HS-5 (cell line): ENCODE measurements around the gene PABPC3.
A peak's percentile ranks its signal among the peaks of the same experiment; 100 is the strongest.

Experiments used
- DNase-seq: peaks from one replicate; pipeline ENCODE4 v3.0.0-alpha.2; 2012; ENCODE audit warnings: low read depth

The PABPC3 gene

DNA sequence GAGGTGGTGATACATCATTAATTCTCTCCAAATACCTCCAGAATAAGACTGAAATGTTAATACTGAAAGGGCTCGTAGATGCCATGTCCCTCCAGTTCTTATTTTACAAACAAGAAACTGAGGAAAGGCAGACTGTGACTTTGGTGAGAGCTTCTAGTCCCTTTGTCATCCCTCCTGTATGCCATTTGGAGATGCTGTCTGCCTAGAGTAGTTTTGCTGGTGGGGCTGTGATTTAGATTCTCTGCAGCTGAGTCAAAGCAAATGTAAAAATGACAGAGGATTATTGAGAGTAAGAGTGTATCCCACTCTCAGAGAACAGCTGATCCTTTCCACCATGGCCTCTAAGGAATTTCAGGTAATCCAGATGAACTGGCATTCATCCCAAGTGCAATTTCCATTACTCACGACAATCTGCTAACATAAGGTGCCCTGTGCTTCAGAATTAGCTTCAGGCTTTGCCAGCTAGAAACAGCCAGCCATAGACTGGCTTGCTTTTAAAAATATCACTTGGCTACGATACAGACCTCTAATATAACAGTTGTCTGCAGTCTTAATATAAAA lies 16.8 kb downstream of the PABPC3 start:
- no peak for DNase-seq

DNA sequence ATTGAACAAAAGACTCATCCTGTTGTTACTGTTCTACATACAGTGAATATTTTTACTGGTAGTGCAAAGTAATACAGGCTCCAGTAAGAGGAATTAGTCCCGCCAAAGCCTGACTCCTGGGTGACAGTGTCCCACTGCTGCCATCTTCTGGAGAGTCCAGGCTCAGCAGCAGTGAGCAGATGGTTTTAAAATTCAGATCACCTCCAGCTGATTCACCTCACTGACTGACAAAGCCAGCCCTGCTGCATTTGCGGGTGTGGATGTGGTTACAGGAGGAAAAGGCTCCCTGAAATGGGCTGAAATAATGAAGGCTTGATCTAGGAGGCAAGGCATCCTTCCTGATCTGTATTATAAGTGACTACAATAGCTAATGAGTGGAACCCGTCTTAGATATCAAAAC lies 18.3 kb downstream of the PABPC3 start:
- DNase-seq: peak; percentile 30

DNA sequence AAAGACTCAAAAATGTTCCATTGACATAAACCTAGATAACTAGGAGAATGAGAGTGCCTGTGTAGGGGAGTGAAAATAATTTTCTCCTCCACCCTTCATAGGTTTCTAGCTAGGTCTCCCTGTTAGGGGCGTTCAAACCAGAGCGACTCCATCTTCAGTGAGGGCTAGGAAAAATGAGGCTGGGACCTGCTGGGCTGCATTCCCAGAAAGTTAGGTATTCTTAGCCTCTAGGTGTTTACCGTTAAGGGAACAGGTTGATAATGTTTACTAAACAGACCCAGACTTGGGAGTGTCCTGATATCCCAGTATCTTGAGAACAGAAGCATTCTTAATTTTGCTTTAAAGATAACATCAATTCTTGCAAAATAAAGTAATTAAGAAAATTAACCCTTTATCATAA lies 20.1 kb downstream of the PABPC3 start:
- no peak for DNase-seq

DNA sequence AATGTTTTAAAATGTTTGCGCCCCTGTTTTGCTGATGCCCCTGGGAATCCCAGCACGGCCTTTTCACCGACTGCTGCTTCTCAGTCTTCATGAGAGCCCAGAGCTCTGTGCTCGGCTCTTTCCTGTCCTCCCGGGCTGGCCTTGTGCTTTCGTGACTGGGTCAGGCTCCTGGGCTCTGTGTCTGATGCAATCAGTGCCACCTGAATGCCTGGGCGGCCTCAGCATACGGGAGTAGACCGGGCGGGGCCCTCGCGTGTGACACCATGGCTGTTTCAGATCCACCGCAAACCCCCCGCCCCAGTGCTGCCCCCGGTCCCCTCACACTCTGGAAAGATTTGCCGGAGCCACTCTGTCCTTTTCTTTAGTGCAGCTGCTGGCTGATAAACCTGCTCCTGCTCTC lies 21.4 kb downstream of the PABPC3 start:
- no peak for DNase-seq

DNA sequence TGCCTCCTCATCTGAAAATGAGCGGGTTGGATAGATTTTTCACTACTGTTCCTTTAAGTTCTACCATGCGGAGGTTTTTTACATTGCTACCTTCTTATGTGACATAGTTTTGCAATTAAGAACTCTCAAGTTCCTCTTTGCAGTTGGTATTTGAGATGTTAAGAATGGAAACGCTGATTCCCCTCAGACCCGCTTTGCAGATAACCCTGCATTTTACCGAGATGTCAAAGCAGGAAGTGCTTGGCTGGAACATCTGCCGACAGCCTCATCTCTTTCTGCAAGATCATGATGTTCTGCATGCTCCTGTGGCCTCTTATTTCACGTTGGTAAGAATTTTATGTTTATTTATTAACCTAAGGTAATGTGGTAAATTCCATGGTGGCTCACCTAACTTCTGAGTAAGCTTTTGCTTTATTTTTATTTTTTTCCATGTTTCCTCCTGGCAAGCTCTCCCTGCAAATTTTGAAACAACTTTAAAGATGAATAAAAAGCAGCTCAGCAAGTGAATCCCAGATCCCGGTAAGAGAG lies 22.5 kb downstream of the PABPC3 start:
- DNase-seq: no peak

DNA sequence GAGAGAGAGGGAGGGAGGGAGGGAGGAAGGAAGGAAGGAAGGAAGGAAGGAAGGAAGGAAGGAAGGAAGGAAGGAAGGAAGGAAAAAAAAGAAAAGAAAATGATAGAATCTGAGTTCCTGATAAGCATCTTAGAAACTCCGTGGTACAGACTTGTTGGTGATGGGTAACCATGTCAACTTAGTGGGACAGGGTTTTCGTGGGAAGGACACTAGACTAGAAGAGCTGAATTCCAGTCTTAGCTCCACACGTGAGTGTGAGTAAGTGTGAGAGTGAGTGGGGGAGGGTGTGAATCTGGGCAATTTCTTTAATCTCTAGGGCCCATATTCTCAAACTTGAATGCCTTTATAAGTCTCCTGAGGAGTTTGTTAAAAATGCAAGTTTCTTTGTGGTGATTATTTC lies 35.0 kb downstream of the PABPC3 start:
- DNase-seq: no peak

DNA sequence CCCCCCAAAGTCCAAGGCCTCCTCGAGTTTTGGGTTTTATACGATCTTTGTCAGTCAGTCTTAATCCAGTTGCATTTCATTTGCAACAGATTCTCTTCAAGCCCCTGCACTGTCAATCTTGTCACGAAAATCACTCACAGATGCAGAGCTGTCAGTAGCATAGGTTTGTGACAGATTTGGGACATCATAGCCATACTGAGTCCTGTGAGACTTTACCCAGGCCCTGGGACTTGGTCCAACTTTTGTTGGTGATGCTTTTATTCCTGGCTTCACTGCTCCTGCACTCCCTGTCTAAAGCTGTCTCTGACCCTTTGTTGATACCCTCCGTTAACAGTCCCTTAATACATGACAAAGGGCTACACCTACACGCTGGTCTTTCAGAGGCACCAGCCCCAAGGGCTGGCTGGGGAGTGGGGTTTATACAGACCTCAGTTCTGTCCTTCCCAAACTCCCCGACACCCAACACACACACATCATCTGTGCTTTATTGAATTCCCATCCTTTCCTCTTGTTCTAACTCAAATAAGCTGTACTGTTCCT lies 36.0 kb downstream of the PABPC3 start:
- no peak for DNase-seq

DNA sequence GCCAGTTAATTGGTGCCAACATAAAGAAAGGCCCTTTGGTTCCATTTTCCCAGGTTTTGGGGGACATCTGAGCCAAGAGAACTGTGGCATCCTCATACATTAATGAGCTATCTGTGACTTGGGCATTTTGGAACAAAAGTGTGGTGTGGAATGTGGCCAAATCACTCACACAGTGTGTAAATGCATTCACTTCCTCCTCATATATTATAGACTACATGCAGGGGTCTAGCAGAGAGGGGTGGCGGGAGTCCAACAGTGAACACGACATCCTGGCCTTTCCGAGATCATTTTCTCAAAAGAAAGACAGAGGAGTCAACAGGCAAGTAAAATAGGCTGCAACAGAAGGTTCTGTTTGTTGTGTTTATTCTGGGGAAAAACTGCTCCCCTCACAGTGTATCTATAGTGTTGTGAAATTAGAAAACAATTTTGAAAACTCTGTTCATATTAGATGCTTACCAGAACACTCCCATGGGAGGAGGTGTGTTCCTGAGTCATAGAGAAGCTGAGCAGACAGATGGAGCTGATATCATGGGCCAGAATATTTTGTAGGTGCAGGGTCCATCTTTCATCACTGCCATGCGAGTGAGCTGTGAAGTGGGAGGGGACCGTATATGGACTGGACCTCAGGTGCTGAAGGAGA lies 36.9 kb downstream of the PABPC3 start:
- no peak for DNase-seq

DNA sequence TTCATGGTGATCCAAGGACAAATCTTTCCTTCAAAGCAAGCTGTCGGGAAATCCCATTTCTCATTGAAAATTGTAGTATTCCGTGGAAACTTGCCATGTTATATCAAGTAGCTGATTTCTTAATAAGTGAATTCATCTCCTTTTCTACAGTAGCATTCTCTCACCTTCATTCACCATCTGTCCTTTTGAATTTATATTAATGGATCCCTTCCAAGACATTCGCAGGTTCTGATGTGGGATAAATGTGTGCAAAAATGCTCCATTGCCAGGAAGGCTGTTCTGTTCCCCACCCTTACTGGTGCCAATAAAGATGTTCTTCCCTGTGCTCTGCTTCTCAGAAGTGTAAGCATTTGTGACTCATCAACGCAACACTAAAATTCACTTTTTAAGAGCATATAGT lies 40.0 kb downstream of the PABPC3 start:
- no peak for DNase-seq

DNA sequence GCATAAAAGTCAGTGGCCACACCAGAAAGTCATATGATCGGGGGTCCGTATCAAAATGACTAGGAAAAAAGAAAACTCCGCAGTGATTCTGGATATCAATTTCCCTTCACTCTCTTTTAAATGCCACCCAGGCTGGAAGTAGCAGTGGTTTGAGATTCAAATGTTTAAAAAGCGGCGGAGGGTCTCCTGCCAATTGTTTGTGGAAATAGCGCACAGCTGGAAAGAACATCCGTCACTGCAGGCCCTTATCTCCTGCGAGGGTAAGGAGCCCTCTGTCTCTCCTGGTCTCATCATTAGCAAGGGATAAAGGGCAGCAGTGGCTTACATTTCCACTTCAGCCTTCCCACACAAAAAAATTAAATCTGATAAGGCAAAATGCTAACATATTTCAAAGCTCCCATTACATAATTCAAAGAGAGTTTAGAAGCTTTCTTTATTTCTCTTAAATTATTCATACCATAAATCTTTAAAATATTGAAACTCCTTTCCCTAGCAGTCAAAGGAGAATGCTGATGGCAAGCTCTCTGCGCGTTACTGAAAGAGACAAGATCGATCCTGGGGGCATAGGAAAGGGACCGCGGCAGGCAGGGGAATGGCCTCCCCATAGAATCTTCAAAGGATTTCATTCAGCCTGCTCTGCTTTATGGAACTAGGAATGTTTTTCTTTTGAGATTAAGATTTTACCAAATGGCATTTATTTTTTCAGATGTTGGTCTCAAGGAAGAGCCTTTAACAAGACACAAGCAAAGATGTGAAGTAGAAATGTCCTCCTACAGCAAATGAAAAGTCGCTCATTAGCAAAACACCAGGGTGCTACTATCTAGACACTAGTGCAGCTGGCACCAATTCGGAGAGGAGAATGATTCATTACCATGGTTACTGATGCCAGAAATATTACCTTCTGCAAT lies 41.2 kb downstream of the PABPC3 start:
- no peak for DNase-seq

DNA sequence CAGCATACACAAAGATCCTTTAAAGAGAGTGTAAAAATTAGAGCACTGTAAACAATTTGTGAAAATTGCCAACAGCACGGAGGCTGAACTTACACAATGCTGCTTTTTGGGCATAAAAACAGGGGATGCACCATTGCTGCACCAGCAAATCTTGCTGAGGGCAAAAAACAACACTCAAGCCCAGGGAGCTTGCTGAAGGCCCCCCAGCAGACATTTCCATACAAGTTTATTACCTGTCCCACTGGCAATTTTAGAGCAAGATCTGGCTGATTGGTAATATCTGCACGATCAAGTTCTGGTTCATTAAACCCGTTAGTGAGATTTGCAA lies 41.8 kb downstream of the PABPC3 start:
- DNase-seq: no peak

DNA sequence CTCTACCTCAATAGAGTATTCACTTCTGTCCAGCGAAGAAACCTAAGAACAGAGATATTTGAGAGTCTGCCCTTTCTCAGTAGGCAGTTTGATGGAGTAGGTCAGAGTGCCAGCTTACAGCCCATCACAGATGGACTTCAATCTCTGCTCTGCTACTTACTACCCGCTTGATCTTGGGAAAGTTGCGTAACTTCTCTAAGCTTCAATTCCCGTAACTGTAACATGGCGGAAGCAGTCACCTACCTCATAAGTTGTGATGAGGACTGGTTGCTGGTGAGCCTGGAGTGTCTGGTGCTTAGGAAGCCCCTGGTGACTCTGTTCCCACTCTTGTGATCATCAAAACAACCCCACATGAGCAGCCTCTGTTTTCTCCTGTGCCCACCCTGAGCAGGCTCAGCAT lies 45.1 kb downstream of the PABPC3 start:
- DNase-seq: no peak

DNA sequence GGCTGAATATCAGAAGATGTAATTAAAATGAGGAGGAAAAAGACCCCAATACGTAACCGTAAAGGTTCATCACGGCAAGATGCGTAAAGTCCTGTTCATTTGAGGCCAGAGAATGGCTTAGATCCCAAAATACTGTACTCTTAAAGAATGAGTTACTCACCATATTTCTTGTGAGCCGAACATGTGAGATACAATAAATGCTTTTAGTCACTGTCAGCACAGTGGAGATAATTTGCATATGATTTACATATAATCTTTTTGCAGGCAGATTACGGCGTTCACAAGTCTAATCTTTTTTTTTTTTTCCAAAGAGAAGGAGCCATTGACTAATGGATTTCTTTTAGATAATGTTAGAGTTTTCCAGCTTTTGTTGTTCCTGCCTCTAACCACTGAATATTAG lies 47.8 kb downstream of the PABPC3 start:
- no peak for DNase-seq

DNA sequence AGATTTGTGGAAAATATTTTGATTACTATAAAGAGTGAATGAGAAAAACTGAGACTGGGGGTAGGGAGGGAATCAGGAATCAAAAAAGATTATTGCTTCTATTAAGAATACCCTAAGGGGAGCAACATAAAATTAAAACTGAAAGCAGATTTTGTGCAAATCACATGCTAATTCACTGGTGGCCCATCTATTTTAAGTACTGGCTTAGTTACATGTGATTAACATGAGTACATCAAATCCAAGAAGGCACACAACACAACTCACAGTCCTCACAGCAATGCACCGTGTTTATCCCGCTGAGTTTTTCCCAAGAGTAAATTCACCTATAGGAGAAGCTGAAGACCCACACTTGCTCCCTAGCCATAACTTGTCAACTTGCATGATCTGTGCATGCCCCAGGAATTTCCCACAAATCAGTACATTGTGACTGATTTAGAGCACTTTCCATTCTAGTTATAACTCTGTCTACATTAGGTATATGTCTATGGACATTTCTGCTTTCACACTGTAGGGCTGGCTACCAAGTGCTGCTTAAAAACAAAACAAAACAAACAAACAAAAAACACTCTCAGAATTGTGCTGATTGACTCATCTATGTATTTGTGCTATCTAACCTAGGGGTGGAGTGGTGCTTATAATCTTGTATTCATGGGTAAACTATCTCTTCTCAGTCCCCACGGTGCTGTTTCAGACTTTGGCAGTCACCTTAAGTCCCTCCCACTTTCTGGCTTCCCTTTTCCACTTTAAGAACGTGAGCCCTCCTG lies 51.9 kb downstream of the PABPC3 start:
- no peak for DNase-seq

DNA sequence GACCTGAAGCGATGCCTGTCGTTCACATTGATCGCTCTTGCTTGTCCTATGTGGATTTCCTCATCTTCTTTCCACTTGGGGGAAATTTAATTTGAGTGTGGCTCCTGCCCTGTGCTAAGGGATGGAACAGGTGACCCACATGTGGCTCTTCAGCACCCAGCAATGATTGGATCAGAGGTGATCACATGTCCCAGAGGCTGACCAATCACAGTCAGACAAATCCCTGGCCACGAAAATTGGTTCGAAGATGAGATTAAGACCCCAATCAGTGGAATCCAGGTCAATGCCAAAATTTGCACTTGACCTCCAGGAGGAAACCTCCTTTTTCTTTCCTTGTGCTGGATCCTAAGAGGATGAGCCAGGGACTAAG lies 52.5 kb downstream of the PABPC3 start:
- no peak for DNase-seq
